ENCODE results near the gene MAP2. TPM values are rescaled to one million over a fixed set of nuclear protein-coding genes. Genes with fewer than 3 reads are reported as not detected.

The MAP2 gene
- total RNA-seq, 1 donor from 2014 or later: 57.6 TPM

DNA sequence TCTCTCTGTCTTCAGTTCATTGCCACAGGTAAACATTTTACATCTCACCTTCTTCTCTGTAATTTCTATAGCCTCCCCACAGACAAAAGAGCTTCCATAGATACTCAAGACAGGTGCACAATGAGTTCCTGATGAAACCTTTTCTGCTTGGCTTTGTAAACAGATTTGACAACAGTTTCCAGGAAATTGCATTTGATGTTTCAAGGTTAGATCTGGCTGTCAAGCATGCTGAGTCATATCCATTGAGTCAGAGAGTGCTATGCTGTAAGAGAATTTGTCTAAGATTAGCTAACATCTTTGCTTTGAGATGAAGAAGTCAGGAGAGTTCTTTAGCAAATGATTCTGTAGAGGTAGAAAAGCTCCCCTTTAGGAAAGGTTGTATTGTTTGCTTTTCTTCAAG, 40.6 kb upstream of the MAP2 start:
- peaks cover 0 to 8% of the 10 kb centered on the region in 2 donors for H3K9me3 ChIP-seq
- TF ChIP-seq, protein P1, sequence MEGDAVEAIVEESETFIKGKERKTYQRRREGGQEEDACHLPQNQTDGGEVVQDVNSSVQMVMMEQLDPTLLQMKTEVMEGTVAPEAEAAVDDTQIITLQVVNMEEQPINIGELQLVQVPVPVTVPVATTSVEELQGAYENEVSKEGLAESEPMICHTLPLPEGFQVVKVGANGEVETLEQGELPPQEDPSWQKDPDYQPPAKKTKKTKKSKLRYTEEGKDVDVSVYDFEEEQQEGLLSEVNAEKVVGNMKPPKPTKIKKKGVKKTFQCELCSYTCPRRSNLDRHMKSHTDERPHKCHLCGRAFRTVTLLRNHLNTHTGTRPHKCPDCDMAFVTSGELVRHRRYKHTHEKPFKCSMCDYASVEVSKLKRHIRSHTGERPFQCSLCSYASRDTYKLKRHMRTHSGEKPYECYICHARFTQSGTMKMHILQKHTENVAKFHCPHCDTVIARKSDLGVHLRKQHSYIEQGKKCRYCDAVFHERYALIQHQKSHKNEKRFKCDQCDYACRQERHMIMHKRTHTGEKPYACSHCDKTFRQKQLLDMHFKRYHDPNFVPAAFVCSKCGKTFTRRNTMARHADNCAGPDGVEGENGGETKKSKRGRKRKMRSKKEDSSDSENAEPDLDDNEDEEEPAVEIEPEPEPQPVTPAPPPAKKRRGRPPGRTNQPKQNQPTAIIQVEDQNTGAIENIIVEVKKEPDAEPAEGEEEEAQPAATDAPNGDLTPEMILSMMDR (IDR thresholded peaks at IDR 0.05): no peak
- intact Hi-C loops (cut with DNase I): no loop called here
- no peaks in the 10 kb centered on the region for H3K36me3 ChIP-seq
- H3K27ac ChIP-seq: no peak overlapping the region
- H3K4me3 ChIP-seq: no peak overlapping the region
- no peaks in the 10 kb centered on the region for H3K27me3 ChIP-seq
- DNase-seq (ENCODE audit: low spot score in 2 of 2): no peak
- H3K4me1 ChIP-seq: no peaks in the 10 kb centered on the region

DNA sequence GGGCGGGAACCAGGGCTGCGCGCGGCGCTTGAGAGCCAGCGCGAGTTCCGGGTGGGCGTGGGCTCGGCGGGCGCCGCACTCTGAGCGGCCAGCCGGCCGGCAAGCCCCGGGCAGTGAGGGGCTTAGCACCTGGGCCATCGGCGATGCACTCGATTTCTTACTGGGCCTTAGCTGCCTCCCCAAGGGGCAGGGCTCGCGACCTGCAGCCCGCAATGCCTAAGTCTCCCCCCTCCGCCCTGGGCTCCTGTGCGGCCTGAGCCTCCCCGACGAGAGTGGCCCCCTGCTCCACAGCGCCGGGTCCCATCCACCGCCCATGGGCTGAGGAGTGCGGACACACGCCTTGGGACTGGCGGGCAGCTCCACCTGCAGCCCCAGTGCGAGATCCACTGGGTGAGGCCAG, 36.5 kb upstream of the MAP2 start:
- Histone ChIP-seq H3K9me3 (no peaks in the 10 kb centered on the region), H3K36me3 (no peaks in the 10 kb centered on the region), H3K27ac (no peak overlapping the region), H3K27me3 (no peaks in the 10 kb centered on the region), H3K4me1 (no peaks in the 10 kb centered on the region), H3K4me3 (no peak overlapping the region)
- no peak for DNase-seq (ENCODE audit: low spot score in 2 of 2)
- TF ChIP-seq, protein P1 (IDR thresholded peaks at IDR 0.05): no peak
- intact Hi-C loops (cut with DNase I): no loop called here

GRCh38 chr2:209388446-209389037, 35.3 kb upstream of the MAP2 start:
- TF ChIP-seq, protein P1 (IDR thresholded peaks at IDR 0.05): no peak
- no peak for DNase-seq (ENCODE audit: low spot score in 2 of 2)
- H3K27ac ChIP-seq: no peak overlapping the region
- H3K4me1 ChIP-seq: no peaks in the 10 kb centered on the region
- no peak overlapping the region for H3K4me3 ChIP-seq
- H3K9me3 ChIP-seq: no peaks in the 10 kb centered on the region
- no peaks in the 10 kb centered on the region for H3K27me3 ChIP-seq
- intact Hi-C loops (cut with DNase I): no loop called here
- no peaks in the 10 kb centered on the region for H3K36me3 ChIP-seq

- intact Hi-C loops (cut with DNase I): no loop called here
- no peak overlapping the region for H3K4me3 ChIP-seq
These were observed 34.7 kb upstream of the MAP2 start for GRCh38 chr2:209389171-209389618.

DNA sequence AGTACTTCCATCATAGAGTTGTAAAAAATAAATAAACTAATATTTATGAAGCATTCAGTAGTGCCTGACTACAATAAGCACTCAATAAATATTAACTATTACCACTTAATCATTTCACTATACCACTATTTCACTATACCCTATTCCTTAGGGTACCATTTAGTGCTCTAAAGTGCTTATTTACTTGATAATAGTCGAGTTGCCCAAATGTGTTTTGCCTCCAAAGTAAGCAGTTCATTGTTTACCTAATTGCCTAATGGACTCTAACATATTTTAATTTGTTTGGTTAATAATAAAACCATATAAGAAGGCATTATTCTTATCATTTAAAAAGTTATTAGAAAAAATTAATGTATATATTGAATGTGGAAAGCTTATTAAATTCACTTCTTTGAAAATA, 33.0 kb upstream of the MAP2 start:
- DNase-seq (ENCODE audit: low spot score in 2 of 2): no peak
- Histone ChIP-seq H3K27ac (no peak overlapping the region), H3K9me3 (no peaks in the 10 kb centered on the region), H3K36me3 (no peaks in the 10 kb centered on the region), H3K27me3 (no peaks in the 10 kb centered on the region), H3K4me3 (no peak overlapping the region), H3K4me1 (no peaks in the 10 kb centered on the region)
- intact Hi-C loops (cut with DNase I): no loop called here
- TF ChIP-seq, protein P1 (IDR thresholded peaks at IDR 0.05): no peak

More at GRCh38 chr2:209389171-209389618, 34.7 kb upstream of the MAP2 start:
- Histone ChIP-seq H3K9me3 (no peaks in the 10 kb centered on the region), H3K27me3 (no peaks in the 10 kb centered on the region), H3K27ac (no peak overlapping the region), H3K36me3 (no peaks in the 10 kb centered on the region), H3K4me1 (no peaks in the 10 kb centered on the region)
- DNase-seq (ENCODE audit: low spot score in 2 of 2): no peak
- TF ChIP-seq, protein P1 (IDR thresholded peaks at IDR 0.05): no peak

Measured in ascending aorta (tissue), 2 donors.